Measurements from ENCODE around the gene OTOG.
A peak's percentile ranks its signal among the peaks of the same experiment; 100 is the strongest.

The OTOG gene

DNA sequence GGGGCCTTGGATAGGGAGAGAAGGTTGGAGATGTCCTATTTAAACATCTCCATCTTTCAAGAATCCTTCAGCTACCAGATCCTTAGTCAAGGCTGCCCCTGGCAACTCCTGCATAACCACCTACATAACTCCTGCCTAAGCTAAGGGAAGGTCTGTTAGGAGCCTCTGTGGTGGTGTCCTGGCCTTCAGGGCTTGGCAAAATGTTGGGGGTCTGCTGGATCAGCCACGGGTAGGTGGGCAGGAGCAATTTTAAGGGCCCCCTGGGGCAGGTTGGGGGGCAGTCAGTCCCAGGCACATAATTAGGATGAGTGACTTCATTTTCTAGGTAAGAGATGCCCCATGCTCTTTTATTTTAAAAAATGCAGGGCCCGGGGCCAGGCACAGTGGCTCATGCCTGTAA lies 28.7 kb upstream of the OTOG start:
- Histone ChIP-seq H3K4me1 (peaks cover 9% of the 10 kb centered on the region), H4K20me1 (no peaks in the 10 kb centered on the region), H3K27ac (no peak overlapping the region), H3K27me3 (no peaks in the 10 kb centered on the region), H3K9ac (no peak overlapping the region), H3K4me3 (no peak overlapping the region), H3K9me3 (no peaks in the 10 kb centered on the region), H3K36me3 (no peaks in the 10 kb centered on the region), H3K4me2 (no peak overlapping the region)
- no peak for TF ChIP-seq Cebpa-rat (IDR thresholded peaks at IDR 0.05)

DNA sequence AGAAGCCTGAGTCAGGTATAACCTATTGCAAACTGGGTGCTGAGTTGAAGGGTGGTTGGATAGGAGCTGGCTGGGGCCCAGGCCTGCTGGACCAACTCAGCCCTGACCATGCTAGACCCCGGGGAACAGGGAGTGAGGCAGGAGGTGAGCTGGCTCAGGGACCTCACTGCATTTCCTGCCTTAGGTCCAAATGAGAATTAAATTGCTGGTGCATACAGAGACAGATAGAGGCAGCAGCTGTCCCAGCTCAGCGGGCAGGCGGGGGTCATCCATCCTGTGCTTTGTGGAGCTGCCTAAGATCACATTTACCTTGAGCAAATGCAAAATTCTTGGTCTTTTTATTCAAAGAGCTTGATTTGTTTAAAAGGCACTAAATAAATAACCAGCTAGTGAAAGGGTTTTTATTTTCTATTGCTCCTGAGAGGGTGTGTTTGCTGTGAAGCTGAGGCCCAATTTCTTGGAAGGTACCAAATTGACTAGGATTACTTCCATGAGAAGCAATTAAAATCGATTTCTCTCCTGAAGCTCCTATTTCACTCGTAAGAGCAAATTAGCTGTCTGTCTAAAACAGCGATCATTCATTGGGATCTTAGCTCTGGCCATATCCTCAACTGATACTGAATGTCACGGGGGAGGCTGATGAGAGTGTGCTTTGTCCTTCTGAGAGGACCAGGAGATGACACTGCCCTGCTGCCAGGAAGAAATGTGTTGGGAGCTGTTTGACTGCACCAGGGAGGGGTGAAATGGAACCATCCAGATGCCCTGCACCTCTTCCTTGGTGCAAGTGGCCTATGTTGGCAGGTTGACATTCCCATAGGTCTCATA lies 27.8 kb upstream of the OTOG start:
- no peak overlapping the region for H3K27ac ChIP-seq
- H3K9me3 ChIP-seq: no peaks in the 10 kb centered on the region
- no peaks in the 10 kb centered on the region for H3K27me3 ChIP-seq
- no peak overlapping the region for H3K9ac ChIP-seq
- no peaks in the 10 kb centered on the region for H3K36me3 ChIP-seq
- no peak overlapping the region for H3K4me3 ChIP-seq
- peaks cover 9% of the 10 kb centered on the region for H3K4me1 ChIP-seq
- H4K20me1 ChIP-seq: no peaks in the 10 kb centered on the region
- H3K4me2 ChIP-seq: no peak overlapping the region
- no peak for TF ChIP-seq Cebpa-rat (IDR thresholded peaks at IDR 0.05)

DNA sequence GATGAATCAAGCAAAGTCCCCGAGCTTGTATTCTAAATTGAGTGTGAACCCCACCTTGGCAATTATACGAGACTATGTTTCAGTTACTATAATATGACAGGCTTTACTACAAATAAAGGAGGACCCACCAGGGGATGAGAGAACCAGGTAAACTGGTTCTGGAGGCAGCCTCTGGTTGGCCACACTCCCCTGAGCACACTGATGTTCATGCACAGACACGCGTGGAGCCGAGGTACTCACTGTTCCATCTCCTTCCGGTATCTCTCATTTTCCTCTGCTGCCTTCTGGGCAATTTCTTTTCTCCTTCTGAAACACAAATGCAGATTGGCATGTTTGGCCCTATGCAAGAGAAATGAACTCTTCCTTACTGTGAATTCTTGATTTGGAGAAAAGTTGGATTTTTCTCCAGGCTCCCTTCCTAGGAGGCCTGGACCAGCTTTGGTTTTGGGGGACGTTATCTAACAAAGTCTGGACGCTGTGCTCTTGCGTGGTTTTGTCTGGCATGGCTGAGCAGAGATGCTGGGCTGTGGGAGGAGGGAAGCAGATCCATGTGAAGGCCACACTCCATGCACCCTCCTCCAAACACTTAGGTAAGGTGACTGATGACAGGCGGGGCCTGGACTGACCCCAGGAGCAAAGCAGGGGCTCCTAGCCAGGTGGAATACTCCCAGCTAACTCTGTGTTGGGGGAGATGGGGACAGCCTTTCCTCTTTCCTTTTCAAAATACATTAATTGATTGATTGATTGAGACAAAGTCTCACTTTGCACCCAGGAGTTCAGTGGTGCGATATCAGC lies 25.8 kb upstream of the OTOG start:
- Histone ChIP-seq H3K4me3 (no peak overlapping the region), H3K4me2 (no peak overlapping the region), H3K27me3 (no peaks in the 10 kb centered on the region), H3K9ac (no peak overlapping the region), H3K9me3 (no peaks in the 10 kb centered on the region), H3K27ac (no peak overlapping the region), H3K4me1 (peaks cover 9% of the 10 kb centered on the region), H3K36me3 (no peaks in the 10 kb centered on the region), H4K20me1 (no peaks in the 10 kb centered on the region)
- no peak for TF ChIP-seq Cebpa-rat (IDR thresholded peaks at IDR 0.05)

DNA sequence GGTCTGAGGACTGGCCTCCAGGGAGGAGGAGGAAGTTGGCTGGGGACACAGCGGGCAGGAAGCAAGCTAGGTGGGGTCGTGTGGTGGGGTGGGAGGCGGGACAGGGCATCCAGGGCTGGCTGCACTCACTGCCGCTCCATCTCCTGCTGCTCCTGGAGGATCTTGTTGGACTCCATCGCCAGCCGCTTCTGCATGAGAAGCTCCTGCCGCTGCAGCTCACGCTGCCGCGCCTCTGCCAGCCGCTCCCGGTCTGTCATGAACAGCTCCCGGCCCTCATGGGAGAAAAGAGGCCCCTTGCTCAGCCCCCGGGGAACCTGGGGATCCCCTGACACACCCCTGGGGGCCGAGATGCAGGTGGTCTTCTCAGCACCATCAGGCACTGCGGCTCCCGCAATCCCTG lies 24.4 kb upstream of the OTOG start:
- H3K9ac ChIP-seq: 0 out of 2 replicates have a peak overlapping the region, but pooled peaks have one; percentile 10
- H3K27me3 ChIP-seq: no peaks in the 10 kb centered on the region
- H3K4me2 ChIP-seq: peak overlapping the region; percentile 30
- H3K36me3 ChIP-seq: no peaks in the 10 kb centered on the region
- H3K27ac ChIP-seq: no peak overlapping the region; the same call in 1 of the 2 replicates
- peaks cover 9% of the 10 kb centered on the region for H3K4me1 ChIP-seq
- H3K4me3 ChIP-seq: no peak overlapping the region
- TF ChIP-seq Cebpa-rat (IDR thresholded peaks at IDR 0.05): no peak
- no peaks in the 10 kb centered on the region for H4K20me1 ChIP-seq
- no peaks in the 10 kb centered on the region for H3K9me3 ChIP-seq

DNA sequence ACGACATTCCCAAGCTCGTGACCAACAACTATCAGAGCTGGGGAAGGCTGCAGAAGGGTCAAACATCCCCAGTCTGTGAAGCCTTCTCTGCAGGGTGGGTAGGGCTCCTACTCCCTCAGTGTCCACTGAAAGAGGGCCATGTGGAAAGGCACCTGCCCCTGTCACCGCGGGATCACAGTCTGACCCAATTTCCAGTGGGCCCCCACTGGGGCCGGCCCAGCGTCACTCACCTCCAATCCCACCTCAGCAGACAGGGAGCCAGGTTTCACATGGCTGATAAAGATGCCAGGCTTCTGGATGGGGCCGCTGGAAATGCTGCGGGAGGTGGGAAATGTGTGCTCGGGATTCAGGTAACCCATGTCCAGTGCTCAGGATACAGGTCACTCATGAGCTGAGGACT lies 22.8 kb upstream of the OTOG start:
- no peaks in the 10 kb centered on the region for H3K9me3 ChIP-seq
- no peaks in the 10 kb centered on the region for H4K20me1 ChIP-seq
- TF ChIP-seq Cebpa-rat (IDR thresholded peaks at IDR 0.05): no peak
- H3K27ac ChIP-seq: no peak overlapping the region
- no peaks in the 10 kb centered on the region for H3K36me3 ChIP-seq
- no peak overlapping the region for H3K4me2 ChIP-seq
- H3K4me1 ChIP-seq: peaks cover 9% of the 10 kb centered on the region
- no peaks in the 10 kb centered on the region for H3K27me3 ChIP-seq
- no peak overlapping the region for H3K4me3 ChIP-seq
- no peak overlapping the region for H3K9ac ChIP-seq

DNA sequence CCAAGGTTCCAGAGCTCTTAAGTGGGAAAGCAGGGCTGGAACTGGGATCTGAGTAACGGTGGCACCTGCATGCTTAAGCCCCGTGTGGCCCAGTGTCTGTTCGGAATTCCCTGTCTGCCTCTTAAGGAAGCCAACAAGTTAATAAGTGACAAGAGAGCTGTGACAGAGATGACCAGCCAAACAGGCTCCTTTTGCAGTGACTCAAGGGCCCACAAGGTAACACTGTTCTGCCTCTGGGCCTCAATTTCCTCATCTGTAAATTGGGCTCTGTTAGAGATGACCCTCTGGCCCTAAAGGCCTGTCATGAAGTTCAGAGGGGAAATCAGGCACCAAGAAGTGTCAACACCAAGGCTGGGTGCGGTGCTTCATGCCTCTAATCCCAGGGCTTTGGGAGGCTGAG lies 21.5 kb upstream of the OTOG start:
- H3K9ac ChIP-seq: no peak overlapping the region
- peaks cover 9% of the 10 kb centered on the region for H3K4me1 ChIP-seq
- H3K27ac ChIP-seq: no peak overlapping the region
- H3K27me3 ChIP-seq: no peaks in the 10 kb centered on the region
- H3K4me3 ChIP-seq: no peak overlapping the region
- no peak for TF ChIP-seq Cebpa-rat (IDR thresholded peaks at IDR 0.05)
- H3K4me2 ChIP-seq: no peak overlapping the region
- H4K20me1 ChIP-seq: no peaks in the 10 kb centered on the region
- no peaks in the 10 kb centered on the region for H3K9me3 ChIP-seq
- no peaks in the 10 kb centered on the region for H3K36me3 ChIP-seq

DNA sequence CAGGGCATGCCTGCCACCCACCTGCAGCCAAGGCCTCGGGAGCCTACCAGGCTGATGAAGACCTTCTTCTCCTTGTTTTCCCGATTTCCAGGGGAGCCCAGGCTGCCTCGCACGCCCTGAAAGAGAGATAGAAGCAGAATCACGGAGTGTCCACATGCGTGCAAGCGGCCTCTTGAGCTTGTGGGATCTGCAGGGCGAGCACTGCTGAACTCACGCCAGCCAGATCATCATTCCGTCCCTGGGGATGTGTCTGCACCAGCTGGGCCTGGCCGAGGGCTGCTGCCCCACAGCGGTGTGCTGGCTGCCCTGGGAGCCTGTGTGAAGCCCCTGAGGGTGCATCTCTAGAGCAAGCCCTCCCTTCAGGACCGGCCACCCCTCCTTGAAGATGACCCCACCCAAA lies 20.7 kb upstream of the OTOG start:
- TF ChIP-seq Cebpa-rat (IDR thresholded peaks at IDR 0.05): no peak
- Histone ChIP-seq H3K9me3 (no peaks in the 10 kb centered on the region), H4K20me1 (no peaks in the 10 kb centered on the region), H3K27me3 (no peaks in the 10 kb centered on the region), H3K9ac (no peak overlapping the region), H3K4me2 (no peak overlapping the region), H3K4me3 (no peak overlapping the region), H3K4me1 (peaks cover 9% of the 10 kb centered on the region), H3K27ac (no peak overlapping the region), H3K36me3 (no peaks in the 10 kb centered on the region)

DNA sequence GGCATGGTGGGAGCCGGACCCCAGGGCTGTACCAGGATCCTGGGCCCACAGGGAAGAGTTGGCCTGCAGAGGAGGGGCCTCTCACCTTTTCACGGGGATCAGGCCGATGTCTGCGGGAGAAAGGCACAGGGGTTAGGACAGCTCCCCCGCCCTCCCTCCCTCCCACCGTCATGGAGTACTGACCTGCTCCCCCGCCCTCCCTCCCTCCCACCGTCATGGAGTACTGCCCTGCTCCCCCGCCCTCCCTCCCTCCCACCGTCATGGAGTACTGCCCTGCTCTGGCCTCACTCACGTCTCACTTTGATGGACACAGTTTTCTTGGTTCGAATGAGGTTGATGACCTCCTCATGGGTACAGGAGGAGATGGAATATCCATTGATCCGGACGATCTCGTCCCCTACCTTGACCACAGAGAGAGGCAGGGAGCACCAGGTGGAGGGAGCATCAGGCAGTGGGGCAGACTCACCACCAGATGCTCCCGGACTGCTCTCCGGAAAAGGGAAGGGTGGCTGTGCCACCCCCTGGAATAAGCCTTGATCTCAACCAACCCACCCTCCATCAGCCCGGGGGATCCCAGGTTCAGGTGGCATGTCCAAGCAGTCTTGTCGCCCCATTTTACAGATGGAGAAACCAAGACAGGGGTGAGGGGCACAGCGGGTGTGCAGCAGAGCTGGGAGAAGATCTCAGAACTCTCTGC lies 20.0 kb upstream of the OTOG start:
- H3K36me3 ChIP-seq: no peaks in the 10 kb centered on the region
- H3K9me3 ChIP-seq: no peaks in the 10 kb centered on the region
- no peaks in the 10 kb centered on the region for H3K27me3 ChIP-seq
- H3K4me3 ChIP-seq: no peak overlapping the region
- H4K20me1 ChIP-seq: no peaks in the 10 kb centered on the region
- no peak for TF ChIP-seq Cebpa-rat (IDR thresholded peaks at IDR 0.05)
- no peak overlapping the region for H3K27ac ChIP-seq
- no peak overlapping the region for H3K9ac ChIP-seq
- peaks cover 9% of the 10 kb centered on the region for H3K4me1 ChIP-seq
- H3K4me2 ChIP-seq: no peak overlapping the region

DNA sequence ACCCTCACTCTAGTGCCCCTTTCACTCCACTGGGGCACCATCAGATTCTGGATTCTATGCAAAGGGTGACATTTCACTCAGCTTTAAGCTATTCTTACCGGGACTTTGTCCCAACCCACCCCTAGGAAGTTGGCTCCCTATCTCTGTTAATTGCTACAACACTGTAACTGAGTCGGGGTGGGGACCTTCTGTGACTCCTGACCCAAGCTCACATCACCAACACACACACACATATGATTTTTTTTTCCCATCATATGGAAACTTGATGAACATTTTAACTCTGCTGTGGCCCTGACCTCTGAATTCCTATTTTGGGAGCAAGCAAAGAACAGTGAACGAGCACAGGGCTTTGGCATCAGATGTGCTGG lies 19.4 kb upstream of the OTOG start:
- H3K27me3 ChIP-seq: no peaks in the 10 kb centered on the region
- no peaks in the 10 kb centered on the region for H4K20me1 ChIP-seq
- H3K4me3 ChIP-seq: no peak overlapping the region
- H3K36me3 ChIP-seq: no peaks in the 10 kb centered on the region
- no peak overlapping the region for H3K27ac ChIP-seq
- no peak for TF ChIP-seq Cebpa-rat (IDR thresholded peaks at IDR 0.05)
- peaks cover 6% of the 10 kb centered on the region for H3K4me1 ChIP-seq
- H3K4me2 ChIP-seq: no peak overlapping the region
- no peaks in the 10 kb centered on the region for H3K9me3 ChIP-seq
- no peak overlapping the region for H3K9ac ChIP-seq

All from BLaER1 (cell line).